Naive thymus-derived CD4-positive, alpha-beta T cell (primary cell): ENCODE data around the gene PDE3A. TPM values are rescaled to one million over a fixed set of nuclear protein-coding genes. Genes with fewer than 3 reads are reported as not detected.

Experiments
- ATAC-seq: fragments of 150-1000 bp; cut with Tn5 transposase; 2 replicates; pipeline ENCODE4 v1.10.0; 2021; ENCODE audit warnings: mild to moderate bottlenecking, moderate library complexity
- CTCF ChIA-PET: fragments of 350-600 bp; sonication (Branson Sonifier 250); formaldehyde crosslinking; loops from one replicate; lab custom pipeline; 2021; ENCODE audit warnings: antibody characterized with exemption; lab: Charles Lee
- POLR2A ChIA-PET: fragments of 350-600 bp; sonication (Branson Sonifier 250); formaldehyde crosslinking; loops from one replicate; lab custom pipeline; 2021; ENCODE audit warnings: antibody characterized with exemption, inconsistent platforms; lab: Charles Lee
- DNase-seq, 9 donors: peaks; one replicate each; pipeline versions ENCODE4 v3.0.0 to v3.0.0-alpha.2; 2020 to 2022; ENCODE audit warnings: mixed read lengths in 1 of 9
- H3K27ac ChIP-seq: one replicate; pipeline ENCODE4 v1.7.0; 2013; ENCODE audit warnings: mild to moderate bottlenecking, low read depth, low read length, moderate library complexity
- H3K27me3 ChIP-seq, 2 donors: one replicate each; pipeline ENCODE4 v1.7.0; 2013; ENCODE audit warnings: low read length in 2 of 2, mild to moderate bottlenecking in 2 of 2, moderate library complexity in 2 of 2; ENCODE audit not compliant: control insufficient read depth in 2 of 2, insufficient read depth in 2 of 2
- H3K36me3 ChIP-seq, 3 experiments: 1 replicate in 2 of 3; 2 replicates in 1 of 3; pipeline ENCODE4 v1.7.0; 2013; ENCODE audit warnings: low read length in 3 of 3, mild to moderate bottlenecking in 3 of 3, moderate library complexity in 1 of 3; ENCODE audit not compliant: insufficient read depth in 3 of 3, control insufficient read depth in 2 of 3
- H3K4me1 ChIP-seq, 2 donors: one replicate each; pipeline ENCODE4 v1.7.0; 2013; ENCODE audit warnings: low read length in 2 of 2, mild to moderate bottlenecking in 2 of 2, moderate library complexity in 1 of 2; ENCODE audit not compliant: control insufficient read depth in 2 of 2, insufficient read depth in 2 of 2
- H3K4me3 ChIP-seq: 2 replicates; pipeline ENCODE4 v1.7.0; 2013; ENCODE audit warnings: mild to moderate bottlenecking, low read length
- H3K9me3 ChIP-seq, 3 experiments: 1 replicate in 2 of 3; 2 replicates in 1 of 3; pipeline ENCODE4 v1.7.0; 2013; ENCODE audit warnings: low read length in 3 of 3; ENCODE audit not compliant: control insufficient read depth in 2 of 3
- H3K27ac Mint-ChIP-seq, 9 donors: one replicate each; pipeline ENCODE4 v1.8.0; 2020 to 2022; ENCODE audit warnings: mixed read lengths in 9 of 9, mild to moderate bottlenecking in 8 of 9, moderate library complexity in 5 of 9, inconsistent platforms in 2 of 9
- H3K27me3 Mint-ChIP-seq, 5 donors: one replicate each; pipeline ENCODE4 v1.8.0; 2021 to 2022; ENCODE audit warnings: mixed read lengths in 5 of 5, mild to moderate bottlenecking in 1 of 5
- H3K36me3 Mint-ChIP-seq, 5 donors: one replicate each; pipeline ENCODE4 v1.8.0; 2020 to 2022; ENCODE audit warnings: mixed read lengths in 5 of 5, mild to moderate bottlenecking in 3 of 5, inconsistent platforms in 1 of 5
- H3K4me1 Mint-ChIP-seq, 7 donors: one replicate each; pipeline ENCODE4 v1.8.0; 2020 to 2022; ENCODE audit warnings: mixed read lengths in 7 of 7, mild to moderate bottlenecking in 3 of 7, inconsistent platforms in 1 of 7
- H3K4me3 Mint-ChIP-seq, 10 donors: one replicate each; pipeline ENCODE4 v1.8.0; 2020 to 2022; ENCODE audit warnings: mild to moderate bottlenecking in 10 of 10, mixed read lengths in 10 of 10, moderate library complexity in 6 of 10, inconsistent platforms in 2 of 10
- H3K9me3 Mint-ChIP-seq, 11 donors: one replicate each; pipeline ENCODE4 v1.8.0; 2020 to 2022; ENCODE audit warnings: mixed read lengths in 11 of 11, mild to moderate bottlenecking in 4 of 11, inconsistent platforms in 1 of 11, moderate library complexity in 1 of 11
- intact Hi-C, 2 donors: fragments of 100-400 bp; cut with micrococcal nuclease; formaldehyde crosslinking; loops; one replicate each; pipeline ENCODE4 v1.15.1; 2023
- polyA plus RNA-seq, 2 donors: library from polyadenylated mRNA; unstranded; fragments of 300-500 nt; fragmentation: Illumina TruSeq; gene quantifications; one replicate each; pipeline ENCODE4 v1.2.3, GENCODE V29; 2021
- total RNA-seq, 6 experiments: library from RNA in 5 of 6; stranded (reverse) in 5 of 6; gene quantifications; 1 replicate in 5 of 6; 2 replicates in 1 of 6; pipeline ENCODE4 v1.2.3 and lab custom pipeline; 2021 to 2026

PDE3A gene
- total and polyA plus RNA-seq, 7 experiments from 2014 or later = 0.42 TPM; not detected in 6

DNA sequence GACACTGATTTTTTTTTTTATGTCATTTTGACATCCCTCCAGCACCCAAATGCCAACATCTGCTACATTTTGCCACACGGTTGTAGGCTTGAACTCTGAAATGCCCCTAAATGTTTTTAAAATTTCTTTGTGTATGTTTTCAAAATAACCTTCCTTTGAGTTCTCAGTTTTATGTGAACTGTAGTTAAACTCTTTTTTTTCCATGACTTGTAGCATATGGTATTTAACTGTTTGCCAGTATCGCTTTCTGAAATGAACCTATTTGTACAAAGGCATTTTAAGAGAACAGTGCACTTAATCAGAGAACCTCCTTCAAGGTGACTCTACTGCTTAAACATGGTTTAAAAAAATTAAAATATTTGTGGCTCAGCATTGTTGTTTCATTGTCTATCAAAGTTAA lies 61.5 kb downstream of the PDE3A start:
- Histone ChIP-seq H3K4me1 (no peaks in the 10 kb centered on the region), H3K9me3 (no peaks in the 10 kb centered on the region), H3K27ac (no peak overlapping the region), H3K4me3 (no peak overlapping the region), H3K36me3 (no peaks in the 10 kb centered on the region), H3K27me3 (no peaks in the 10 kb centered on the region)
- no peaks in the 10 kb centered on the region for H3K9me3 Mint-ChIP-seq
- intact Hi-C loops = no loop called here
- no peak overlapping the region for H3K27ac Mint-ChIP-seq
- DNase-seq (no peak), ATAC-seq (no peak)
- ChIA-PET POLR2A (no interaction called here), CTCF (no interaction called here)
- no peaks in the 10 kb centered on the region for H3K36me3 Mint-ChIP-seq
- H3K4me3 Mint-ChIP-seq = no peak overlapping the region
- no peaks in the 10 kb centered on the region for H3K27me3 Mint-ChIP-seq
- H3K4me1 Mint-ChIP-seq = no peaks in the 10 kb centered on the region

- no peaks in the 10 kb centered on the region for H3K27me3 Mint-ChIP-seq
- no peaks in the 10 kb centered on the region for H3K4me1 Mint-ChIP-seq
- no peak overlapping the region for H3K27ac Mint-ChIP-seq
- H3K36me3 Mint-ChIP-seq = no peaks in the 10 kb centered on the region
- DNase-seq (no peak), ATAC-seq (no peak)
- no peaks in the 10 kb centered on the region for H3K36me3 ChIP-seq
- peaks cover 0 to 1% (median 0%) of the 10 kb centered on the region in 11 donors for H3K9me3 Mint-ChIP-seq
- H3K4me3 ChIP-seq = no peak overlapping the region
- H3K27me3 ChIP-seq = no peaks in the 10 kb centered on the region
- POLR2A ChIA-PET = no interaction called here
- H3K9me3 ChIP-seq = no peaks in the 10 kb centered on the region
- H3K27ac ChIP-seq = no peak overlapping the region
- intact Hi-C loops = no loop called here
- no peaks in the 10 kb centered on the region for H3K4me1 ChIP-seq
- CTCF ChIA-PET = interaction anchor here (0.7 kb wide), 1 partner anchor 11 kb away, joined by 3 read pairs; no protein-coding TSS in a partner anchor
- H3K4me3 Mint-ChIP-seq = no peak overlapping the region
Measured at GRCh38 chr12:20432290-20432689, 64.0 kb downstream of the PDE3A start.

DNA sequence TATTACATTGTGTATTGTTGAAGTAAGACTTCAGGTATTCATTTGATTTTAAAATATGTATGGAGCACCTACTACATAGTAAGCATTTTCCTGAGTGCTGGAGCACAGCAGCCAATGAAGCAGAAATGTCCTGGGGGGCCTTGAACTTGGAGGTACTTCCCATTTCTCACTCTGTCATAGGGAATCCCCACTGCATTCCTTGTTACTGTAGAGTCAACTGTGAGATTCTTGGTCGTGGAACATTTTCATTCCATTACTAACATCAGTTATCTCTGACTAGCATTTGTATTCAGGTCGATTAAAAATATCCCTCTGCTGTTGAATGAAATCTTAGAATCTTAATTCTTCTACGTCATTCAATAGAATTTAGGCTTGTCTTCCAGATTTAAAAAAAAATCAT lies 66.7 kb downstream of the PDE3A start:
- Histone ChIP-seq H3K4me1 (no peaks in the 10 kb centered on the region), H3K36me3 (no peaks in the 10 kb centered on the region), H3K9me3 (no peaks in the 10 kb centered on the region), H3K27me3 (no peaks in the 10 kb centered on the region), H3K27ac (no peak overlapping the region), H3K4me3 (no peak overlapping the region)
- ChIA-PET POLR2A (no interaction called here), CTCF (interaction anchor here (0.6 kb wide), 1 partner anchor 815 kb away, joined by 3 read pairs; no protein-coding TSS in a partner anchor)
- Mint-ChIP-seq H3K27me3 (no peaks in the 10 kb centered on the region), H3K27ac (no peak overlapping the region), H3K4me3 (no peak overlapping the region), H3K36me3 (no peaks in the 10 kb centered on the region), H3K4me1 (no peaks in the 10 kb centered on the region), H3K9me3 (peaks cover 0 to 1% (median 0%) of the 10 kb centered on the region in 11 donors)
- intact Hi-C loops = no loop called here
- ATAC-seq (no peak), DNase-seq (no peak)

GRCh38 chr12:20436316-20436715 lies 68.0 kb downstream of the PDE3A start:
- Histone ChIP-seq H3K4me3 (no peak overlapping the region), H3K9me3 (no peaks in the 10 kb centered on the region), H3K4me1 (no peaks in the 10 kb centered on the region), H3K27ac (no peak overlapping the region), H3K27me3 (no peaks in the 10 kb centered on the region), H3K36me3 (no peaks in the 10 kb centered on the region)
- Mint-ChIP-seq H3K27me3 (no peaks in the 10 kb centered on the region), H3K4me1 (no peaks in the 10 kb centered on the region), H3K9me3 (peaks cover 0 to 1% (median 0%) of the 10 kb centered on the region in 11 donors), H3K4me3 (no peak overlapping the region), H3K27ac (no peak overlapping the region), H3K36me3 (no peaks in the 10 kb centered on the region)
- POLR2A ChIA-PET = no interaction called here
- DNase-seq (no peak), ATAC-seq (no peak)
- CTCF ChIA-PET = no interaction called here
- intact Hi-C loops = no loop called here

DNA sequence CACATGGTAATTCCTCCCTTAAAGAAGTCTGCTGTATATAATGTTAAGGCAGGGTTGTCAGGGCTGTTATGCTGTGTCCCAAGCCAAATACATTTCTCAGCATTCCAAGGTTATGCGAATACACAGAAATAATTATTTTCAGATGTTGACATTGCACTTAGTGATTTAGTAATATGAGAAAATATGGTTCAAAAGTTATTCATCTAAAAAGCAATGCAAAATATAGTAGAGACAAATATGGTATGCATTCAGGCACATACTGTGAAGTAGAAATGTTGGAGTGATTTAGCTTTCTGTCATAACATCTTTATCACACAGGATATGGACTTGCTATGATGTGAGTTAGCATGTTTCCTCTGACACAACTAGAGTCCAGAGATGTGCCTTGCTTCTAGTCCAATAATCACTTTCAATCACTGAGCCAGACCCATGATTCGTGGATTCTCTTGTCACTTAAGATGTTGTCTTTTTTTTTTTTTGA lies 70.0 kb downstream of the PDE3A start:
- POLR2A ChIA-PET = no interaction called here
- no peaks in the 10 kb centered on the region for H3K4me1 ChIP-seq
- H3K36me3 ChIP-seq = no peaks in the 10 kb centered on the region
- ATAC-seq (no peak), DNase-seq (no peak)
- Mint-ChIP-seq H3K36me3 (no peaks in the 10 kb centered on the region), H3K27me3 (peaks cover 0 to 8% (median 0%) of the 10 kb centered on the region in 5 donors), H3K4me3 (no peak overlapping the region), H3K27ac (no peak overlapping the region), H3K9me3 (peaks cover 0 to 1% (median 0%) of the 10 kb centered on the region in 11 donors), H3K4me1 (no peaks in the 10 kb centered on the region)
- H3K27ac ChIP-seq = no peak overlapping the region
- intact Hi-C loops = no loop called here
- H3K4me3 ChIP-seq = no peak overlapping the region
- no peaks in the 10 kb centered on the region for H3K9me3 ChIP-seq
- H3K27me3 ChIP-seq = no peaks in the 10 kb centered on the region
- CTCF ChIA-PET = no interaction called here

- H3K4me3 ChIP-seq = no peak overlapping the region
- CTCF ChIA-PET = no interaction called here
Measured at GRCh38 chr12:20439626-20440025, 71.3 kb downstream of the PDE3A start.

DNA sequence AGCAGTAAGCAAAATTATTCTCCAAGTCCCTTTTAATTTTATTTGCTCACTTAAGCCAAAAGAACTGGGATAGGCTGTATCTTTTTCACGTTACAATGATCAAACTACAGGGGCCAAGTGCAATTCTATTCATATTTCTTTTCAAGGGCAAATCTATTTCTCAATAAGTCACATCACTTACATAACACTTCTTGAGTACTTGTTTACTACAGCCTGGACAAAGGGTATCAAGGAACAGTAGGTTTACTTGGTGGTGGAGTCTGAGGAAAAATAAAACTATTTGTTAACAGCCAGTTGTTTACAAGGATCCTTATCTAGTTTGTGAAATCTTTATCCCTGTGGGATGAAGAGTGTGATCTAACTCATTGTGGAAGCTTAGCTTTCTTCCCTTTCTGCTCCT lies 72.1 kb downstream of the PDE3A start:
- no peaks in the 10 kb centered on the region for H3K4me1 Mint-ChIP-seq
- CTCF ChIA-PET = no interaction called here
- H3K4me3 Mint-ChIP-seq = no peak overlapping the region

More at GRCh38 chr12:20439626-20440025, 71.3 kb downstream of the PDE3A start:
- DNase-seq = no peak
- H3K4me3 Mint-ChIP-seq = no peak overlapping the region
- Histone ChIP-seq H3K4me1 (no peaks in the 10 kb centered on the region), H3K27ac (no peak overlapping the region), H3K27me3 (no peaks in the 10 kb centered on the region), H3K9me3 (no peaks in the 10 kb centered on the region), H3K36me3 (no peaks in the 10 kb centered on the region)
- H3K4me1 Mint-ChIP-seq = no peaks in the 10 kb centered on the region
- intact Hi-C loops = no loop called here
- H3K9me3 Mint-ChIP-seq = peaks cover 0 to 1% (median 0%) of the 10 kb centered on the region in 11 donors
- no peaks in the 10 kb centered on the region for H3K36me3 Mint-ChIP-seq
- ATAC-seq = no peak
- H3K27me3 Mint-ChIP-seq = peaks cover 0 to 8% (median 0%) of the 10 kb centered on the region in 5 donors
- H3K27ac Mint-ChIP-seq = no peak overlapping the region
- POLR2A ChIA-PET = no interaction called here

More for the DNA sequence above, 72.1 kb downstream of the PDE3A start:
- Histone ChIP-seq H3K27ac (no peak overlapping the region), H3K4me3 (no peak overlapping the region), H3K4me1 (no peaks in the 10 kb centered on the region), H3K9me3 (no peaks in the 10 kb centered on the region), H3K36me3 (no peaks in the 10 kb centered on the region), H3K27me3 (no peaks in the 10 kb centered on the region)
- H3K9me3 Mint-ChIP-seq = peaks cover 0 to 1% (median 0%) of the 10 kb centered on the region in 11 donors
- H3K27me3 Mint-ChIP-seq = peaks cover 0 to 8% (median 0%) of the 10 kb centered on the region in 5 donors
- POLR2A ChIA-PET = no interaction called here
- ATAC-seq (no peak), DNase-seq (no peak)
- no peak overlapping the region for H3K27ac Mint-ChIP-seq
- H3K36me3 Mint-ChIP-seq = no peaks in the 10 kb centered on the region
- intact Hi-C loops = no loop called here
